ENCODE results near the gene TARP.
"Not testable (repeated sequence)": the region's sequence is repeated elsewhere in the genome, so short reads cannot be mapped to it uniquely, and the experiment has no call there.

The TARP gene

DNA sequence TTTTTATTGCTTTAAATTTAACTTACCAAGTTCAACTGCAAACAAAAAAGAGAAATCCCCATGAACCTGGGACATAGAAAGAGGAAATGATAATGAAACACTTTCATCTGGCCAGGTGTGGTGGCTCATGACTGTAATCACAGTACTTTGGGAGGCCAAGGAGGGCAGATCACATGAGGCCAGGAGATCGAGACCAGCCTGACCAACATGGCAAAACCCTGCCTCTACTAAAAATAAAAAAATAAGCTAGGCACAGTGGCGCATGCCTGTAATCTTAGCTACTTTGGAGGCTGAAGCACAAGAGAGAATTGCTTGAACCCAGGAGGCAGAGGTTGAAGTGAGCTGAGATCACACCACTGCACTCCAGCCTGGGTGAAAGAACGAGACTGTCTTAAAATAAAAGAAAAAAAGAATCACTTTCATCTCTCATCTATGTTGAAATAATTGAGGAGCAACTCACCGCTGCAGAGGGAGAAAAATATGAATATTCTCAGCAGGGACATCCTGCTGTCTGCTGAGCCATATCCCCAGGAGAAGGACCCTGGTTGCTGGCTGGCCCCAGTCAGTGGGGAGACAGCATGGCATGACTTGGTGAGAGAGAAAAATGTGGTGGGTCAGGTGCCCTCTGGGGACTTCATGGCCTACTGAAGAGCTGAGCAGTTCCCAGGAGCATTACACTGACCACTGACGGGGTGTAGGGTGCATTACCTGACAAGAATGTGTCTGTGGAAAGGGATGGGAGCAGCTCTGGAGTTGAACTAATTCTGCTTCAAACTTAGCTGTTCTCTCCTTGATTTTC is 22.8 kb upstream of the TARP start:
- DNase-seq = no peak

GRCh38 chr7:38294926-38295325 is 21.5 kb upstream of the TARP start:
- no peak for DNase-seq

GRCh38 chr7:38292442-38292841 is 19.0 kb upstream of the TARP start:
- DNase-seq = no peak

DNA sequence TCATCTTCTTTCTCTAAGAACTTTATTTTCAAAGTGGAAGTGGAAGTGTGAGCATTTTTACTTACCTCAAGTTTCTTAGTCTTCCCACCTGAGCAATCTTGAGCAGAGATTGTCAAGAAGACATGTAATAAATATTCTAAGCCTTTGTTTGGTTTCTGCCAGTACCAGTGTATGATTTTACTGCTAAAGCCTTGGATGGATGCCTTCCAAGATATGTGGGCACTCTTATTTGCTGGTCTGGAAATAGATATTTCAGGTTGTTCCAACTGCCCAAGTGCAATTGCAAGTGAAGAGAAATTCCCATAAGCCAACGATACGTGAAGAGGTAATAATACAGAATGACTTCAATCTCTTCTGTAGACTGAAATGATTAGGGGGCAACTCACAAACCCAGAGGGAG is 18.2 kb upstream of the TARP start:
- no peak for DNase-seq

DNA sequence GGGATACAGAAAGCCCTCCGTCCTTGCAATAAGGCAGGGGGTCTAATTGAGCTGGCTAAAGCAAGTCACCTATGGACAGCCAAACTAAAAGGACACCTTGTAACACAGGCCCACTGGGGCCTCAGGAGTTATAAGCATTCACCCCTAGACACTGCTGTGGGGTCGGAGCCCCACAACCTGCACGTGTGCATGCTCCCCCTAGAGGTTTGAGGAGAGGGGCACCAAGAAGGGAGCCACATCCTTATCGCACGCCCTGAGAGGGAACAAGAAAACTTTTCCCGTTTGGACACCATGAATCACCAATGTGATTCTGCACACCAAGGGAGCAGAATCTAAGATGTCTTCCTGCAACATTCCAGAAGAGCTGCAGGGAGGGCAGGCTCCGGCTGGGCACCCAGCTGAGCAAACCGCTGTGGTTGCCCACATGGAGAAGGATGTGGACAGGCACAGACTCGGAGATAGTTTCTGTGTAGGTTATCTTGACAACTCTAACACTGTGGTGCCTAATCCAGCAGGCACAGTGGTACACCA is 17.7 kb upstream of the TARP start:
- DNase-seq = no peak

- DNase-seq = no peak
These were observed 11.1 kb upstream of the TARP start for GRCh38 chr7:38284553-38284952.

- DNase-seq = no peak
These were observed 10.4 kb upstream of the TARP start for GRCh38 chr7:38283809-38284208.

GRCh38 chr7:38283107-38283506 is 9.7 kb upstream of the TARP start:
- no peak for DNase-seq

- DNase-seq = no peak
These were observed 8.6 kb upstream of the TARP start for GRCh38 chr7:38282081-38282480.

DNA sequence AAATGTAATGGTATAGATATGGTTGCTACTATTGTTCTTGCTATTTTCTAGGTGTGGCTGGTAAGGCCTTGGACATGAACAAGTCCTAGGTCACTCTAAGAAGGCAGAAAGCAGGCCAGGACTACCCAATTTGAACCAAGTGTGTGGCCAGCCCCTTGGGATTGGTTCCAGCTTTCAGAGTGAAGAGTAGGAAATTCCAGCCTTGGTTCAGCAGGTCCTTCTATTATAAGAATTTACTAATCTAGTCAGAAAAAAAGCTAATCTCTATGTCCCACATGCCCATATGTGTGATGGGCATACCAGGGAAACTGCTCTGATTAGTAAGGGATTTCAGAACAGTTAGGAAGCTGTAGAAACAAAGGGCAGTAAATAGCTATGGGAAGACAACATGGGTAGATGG is 7.8 kb upstream of the TARP start:
- no peak for DNase-seq

- no peak for DNase-seq
These were observed 7.3 kb upstream of the TARP start for GRCh38 chr7:38280707-38281106.

GRCh38 chr7:38280000-38280399 is 6.6 kb upstream of the TARP start:
- DNase-seq = no peak

DNA sequence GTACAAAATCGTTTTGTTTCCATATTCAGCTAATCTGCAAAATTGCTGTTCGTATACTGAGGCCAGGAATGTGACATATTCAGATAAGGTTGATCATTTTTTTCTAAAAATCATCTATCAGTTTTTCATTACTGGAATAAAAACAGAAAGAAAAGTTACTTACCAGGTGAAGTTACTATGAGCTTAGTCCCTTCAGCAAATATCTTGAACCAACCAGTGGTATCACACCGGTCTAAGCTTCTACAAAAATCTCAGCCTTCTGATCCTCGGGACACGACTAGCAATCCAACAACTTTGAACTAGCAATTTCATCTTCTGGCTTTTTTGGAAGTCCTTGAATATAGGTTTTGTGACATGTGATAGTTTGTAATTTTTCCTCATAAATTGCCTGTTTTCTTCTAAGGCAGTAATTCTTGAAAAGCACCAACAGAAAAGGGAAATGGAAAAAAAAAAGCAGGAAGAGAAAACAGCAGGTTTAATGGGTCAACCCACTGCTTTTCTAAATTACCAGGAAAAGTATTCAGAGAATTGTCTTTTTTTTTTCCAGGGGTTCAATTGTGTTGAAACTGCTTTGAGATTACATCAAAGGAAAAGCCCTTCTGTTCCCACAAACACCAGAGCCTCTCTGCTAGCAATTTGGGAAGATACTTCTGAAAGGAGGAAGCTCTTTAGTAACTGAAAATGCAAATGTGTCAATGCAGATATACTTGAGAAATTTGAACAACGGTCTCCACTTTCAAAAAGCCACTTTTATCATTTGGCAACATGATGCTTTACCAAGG is 2.9 kb upstream of the TARP start:
- DNase-seq = no peak

- DNase-seq = no peak
These were observed 1.6 kb upstream of the TARP start for GRCh38 chr7:38274927-38275620.

DNA sequence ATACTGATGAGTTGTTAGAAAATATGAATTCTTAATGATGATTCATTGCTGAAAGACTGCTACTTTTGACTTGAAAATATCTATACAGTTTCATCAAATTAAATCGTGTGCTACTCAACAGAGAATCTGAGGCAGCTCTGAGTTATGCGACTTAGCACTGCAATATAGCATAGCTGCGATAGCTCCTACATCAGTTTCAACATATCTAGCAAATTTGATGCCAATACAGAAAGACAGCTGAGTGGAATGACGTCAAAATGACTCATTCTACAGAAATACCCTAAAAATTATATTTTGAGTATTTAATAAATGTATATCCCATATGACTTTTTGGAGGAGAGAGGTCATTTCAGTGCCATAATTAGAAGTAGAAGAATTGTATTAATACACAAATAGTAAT is 1.1 kb upstream of the TARP start:
- DNase-seq = no peak

GRCh38 chr7:38270405-38270804 is 3.0 kb downstream of the TARP start:
- DNase-seq = not testable (repeated sequence)

DNA sequence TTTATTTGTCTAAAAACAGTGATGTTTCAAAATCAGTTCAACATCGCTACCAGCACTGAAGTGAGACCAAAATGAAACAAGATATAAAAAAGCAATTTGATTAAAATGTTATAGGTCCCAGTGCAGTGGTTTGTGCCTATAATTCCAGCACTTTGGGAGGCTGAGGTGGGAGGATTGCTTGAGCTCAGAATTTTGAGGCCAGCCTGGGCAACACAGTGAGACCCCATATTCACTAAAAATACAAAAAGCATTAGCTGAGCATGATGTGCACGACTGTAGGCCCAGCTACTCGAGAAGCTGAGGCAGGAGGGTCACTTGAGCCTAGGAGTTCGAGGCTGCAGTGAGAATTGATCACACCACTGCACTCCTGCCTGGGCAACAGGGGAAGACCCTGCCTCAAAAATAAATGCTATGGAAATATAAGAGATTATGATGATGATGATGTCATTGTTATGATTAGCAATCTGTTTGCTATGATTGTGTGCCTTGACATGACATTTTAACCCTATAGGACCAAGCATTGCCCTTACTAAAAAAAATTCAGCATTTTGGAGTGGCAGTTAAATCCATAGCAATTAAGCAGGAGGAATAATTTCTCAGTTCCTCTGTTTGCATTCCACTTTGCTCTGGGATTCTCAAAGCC is 3.6 kb downstream of the TARP start:
- DNase-seq = not testable (repeated sequence)

GRCh38 chr7:38265958-38266357 is 7.5 kb downstream of the TARP start:
- not testable (repeated sequence) for DNase-seq

DNA sequence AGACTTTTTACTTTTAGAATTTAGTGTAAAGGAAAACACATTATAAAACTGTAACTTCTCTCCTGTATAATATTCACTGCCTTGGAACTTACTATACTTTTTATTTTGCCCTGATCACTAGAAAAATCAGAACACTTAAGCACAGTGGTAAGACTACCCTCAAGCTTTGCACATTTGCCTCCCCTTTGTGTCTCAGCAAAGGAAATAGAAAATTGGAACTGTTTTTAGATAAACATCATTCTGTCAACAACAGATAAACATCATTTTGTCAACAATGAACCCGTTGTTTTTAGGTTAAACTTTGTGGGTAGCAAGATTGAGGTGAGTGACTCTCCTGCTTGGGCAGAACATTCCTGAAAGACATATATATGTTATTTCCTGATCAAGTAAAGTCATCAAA is 8.8 kb downstream of the TARP start:
- DNase-seq = not testable (repeated sequence)

GRCh38 chr7:38263274-38263673 is 10.2 kb downstream of the TARP start:
- DNase-seq = not testable (repeated sequence)

- no peak for DNase-seq
These were observed 10.9 kb downstream of the TARP start for GRCh38 chr7:38262545-38262944.

DNA sequence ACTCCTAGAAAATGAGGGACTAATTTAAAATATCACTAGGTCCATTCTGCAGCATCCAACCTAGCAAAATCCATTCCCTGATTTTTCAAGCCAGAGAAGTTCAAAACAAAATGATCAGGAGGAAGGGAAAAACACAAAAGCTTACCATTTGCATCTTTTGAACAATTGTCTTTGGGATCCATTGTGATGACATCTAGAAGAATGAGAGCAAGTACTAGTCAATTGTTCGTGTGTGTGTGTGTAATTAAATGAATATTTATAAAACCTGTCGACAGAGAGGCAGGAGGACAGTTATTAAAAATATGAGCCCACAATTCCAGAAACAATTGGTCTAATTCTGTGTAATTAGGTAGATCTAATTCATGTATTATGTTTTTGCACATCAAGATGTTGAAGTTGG is 11.4 kb downstream of the TARP start:
- DNase-seq = not testable (repeated sequence)

- DNase-seq = not testable (repeated sequence)
These were observed 11.8 kb downstream of the TARP start for GRCh38 chr7:38261601-38262000.

Measured in T1000 (cell line).